ENCODE results near the gene FBLN1.

GRCh38 chr22:45453764-45454163, 48.9 kb upstream of the FBLN1 start:
- TF ChIP-seq EZH2phosphoT487 (IDR thresholded peaks at IDR 0.05; ENCODE audit: insufficient read depth, low read depth), result no peak
- no peak for TF ChIP-seq EZH2 (IDR thresholded peaks at IDR 0.05; ENCODE audit: insufficient read depth, poor library complexity, severe bottlenecking)

All from GM23248 (cell line).